H1 (cell line): ENCODE results near the gene PGP.

Experiments
- CHD7 ChIP-seq: fragments of 300-600 bp; sonication (generic); IDR thresholded peaks from 2 replicates; pipeline ENCODE4 v1.7.1; 2012; ENCODE audit warnings: low read length, moderate library complexity, mild to moderate bottlenecking, inconsistent platforms; ENCODE audit not compliant: insufficient replicate concordance
- CTCF ChIP-seq, 3 experiments: IDR thresholded peaks; 1 replicate in 2 of 3; 2 replicates in 1 of 3; pipeline versions ENCODE4 v1.5.1 to v1.6.1; 2011; ENCODE audit warnings: low read length in 3 of 3, mild to moderate bottlenecking in 3 of 3, inconsistent platforms in 2 of 3, low read depth in 1 of 3, moderate library complexity in 1 of 3; ENCODE audit not compliant: insufficient read depth in 1 of 3; ENCODE audit errors: control extremely low read depth in 1 of 3
- KDM5A ChIP-seq: fragments of 200-600 bp; IDR thresholded peaks from 2 replicates; pipeline ENCODE4 v1.7.1; 2012; ENCODE audit warnings: mild to moderate bottlenecking, low read length, inconsistent platforms, mixed read lengths
- NRF1 ChIP-seq: IDR thresholded peaks from 2 replicates; pipeline ENCODE4 v1.6.1; 2011; ENCODE audit warnings: mild to moderate bottlenecking, low read depth, low read length, improper control_type of control experiment
- POLR2A ChIP-seq, 2 experiments: IDR thresholded peaks; 1 replicate in 1 of 2; 2 replicates in 1 of 2; pipeline ENCODE4 v1.6.1; 2011; ENCODE audit warnings: low read depth in 2 of 2, low read length in 2 of 2, mild to moderate bottlenecking in 2 of 2; ENCODE audit errors: control extremely low read depth in 1 of 2
- RAD21 ChIP-seq, 2 experiments: IDR thresholded peaks in 1 of 2; conservative IDR thresholded peaks in 1 of 2; 2 replicates each; pipeline ENCODE4 v1.6.1; 2011; ENCODE audit warnings: low read depth in 2 of 2, low read length in 2 of 2, improper control_type of control experiment in 1 of 2, inconsistent platforms in 1 of 2, mild to moderate bottlenecking in 1 of 2, moderate library complexity in 1 of 2
- RBBP5 ChIP-seq: IDR thresholded peaks from 2 replicates; pipeline ENCODE4 v1.7.1; 2012; ENCODE audit warnings: low read depth, mild to moderate bottlenecking, inconsistent platforms, low read length, moderate library complexity, borderline replicate concordance
- SIX5 ChIP-seq: IDR thresholded peaks from 2 replicates; pipeline ENCODE4 v1.6.1; 2011; ENCODE audit warnings: mild to moderate bottlenecking, low read depth, low read length
- SP1 ChIP-seq: IDR thresholded peaks from 2 replicates; pipeline ENCODE4 v1.6.1; 2011; ENCODE audit warnings: low read depth, low read length
- SP2 ChIP-seq: IDR thresholded peaks from 2 replicates; pipeline ENCODE4 v1.6.1; 2012; ENCODE audit warnings: mild to moderate bottlenecking, low read length, inconsistent platforms
- SUZ12 ChIP-seq: fragments of 200-600 bp; sonication (generic); IDR thresholded peaks from 2 replicates; pipeline ENCODE4 v1.6.1; 2012; ENCODE audit warnings: mild to moderate bottlenecking, inconsistent platforms, low read length, moderate library complexity, mixed read lengths
- TBP ChIP-seq: IDR thresholded peaks from 2 replicates; pipeline ENCODE4 v1.6.1; 2011; ENCODE audit warnings: low read depth, low read length, improper control_type of control experiment
- ZNF274 ChIP-seq: IDR thresholded peaks from 2 replicates; pipeline ENCODE4 v1.7.0; 2012; ENCODE audit warnings: low read length, borderline replicate concordance; ENCODE audit errors: extremely low read depth

GRCh38 chr16:2234813-2235170 is 20.2 kb upstream of the PGP start:
- no peak for TF ChIP-seq NRF1
- TF ChIP-seq KDM5A = no peak
- TF ChIP-seq CTCF (IDR thresholded peaks at IDR 0.05; ENCODE audit: control extremely low read depth in 1 of 3, insufficient read depth in 1 of 3, low read depth in 1 of 3, low read length in 3 of 3) = no peak
- no peak for TF ChIP-seq RBBP5
- TF ChIP-seq POLR2A (IDR thresholded peaks at IDR 0.05; ENCODE audit: control extremely low read depth in 1 of 2, low read depth in 2 of 2, low read length in 2 of 2) = no peak
- TF ChIP-seq CHD7 = no peak
- no peak for TF ChIP-seq SUZ12
- TF ChIP-seq ZNF274 = no peak
- TF ChIP-seq RAD21 (IDR thresholded peaks at IDR 0.05 in 1 of 2, conservative IDR thresholded peaks at IDR 0.05 in 1 of 2; ENCODE audit: low read depth in 2 of 2, low read length in 2 of 2) = no peak
- no peak for TF ChIP-seq TBP
- TF ChIP-seq SIX5 = no peak
- no peak for TF ChIP-seq SP1
- TF ChIP-seq SP2 = no peak
